Keratinocyte (primary cell): ENCODE results near the gene KRTAP5-2.

Experiments
- EZH2 ChIP-seq: IDR thresholded peaks from one replicate; pipeline ENCODE4 v1.6.1; 2012; ENCODE audit warnings: inconsistent platforms, mild to moderate bottlenecking, low read length, moderate library complexity
- TF ChIP-seq, protein P1 (sequence below), 3 experiments: IDR thresholded peaks in 1 of 3; conservative IDR thresholded peaks in 1 of 3; optimal IDR thresholded peaks in 1 of 3; 2 replicates in 2 of 3; 3 replicates in 1 of 3; pipeline versions ENCODE3 to v1.5.1; 2011; ENCODE audit warnings: low read length in 3 of 3, mild to moderate bottlenecking in 3 of 3, moderate library complexity in 2 of 3, control low read depth in 1 of 3, inconsistent platforms in 1 of 3; ENCODE audit not compliant: insufficient read depth in 2 of 3; ENCODE audit errors: extremely low read depth in 1 of 3

DNA sequence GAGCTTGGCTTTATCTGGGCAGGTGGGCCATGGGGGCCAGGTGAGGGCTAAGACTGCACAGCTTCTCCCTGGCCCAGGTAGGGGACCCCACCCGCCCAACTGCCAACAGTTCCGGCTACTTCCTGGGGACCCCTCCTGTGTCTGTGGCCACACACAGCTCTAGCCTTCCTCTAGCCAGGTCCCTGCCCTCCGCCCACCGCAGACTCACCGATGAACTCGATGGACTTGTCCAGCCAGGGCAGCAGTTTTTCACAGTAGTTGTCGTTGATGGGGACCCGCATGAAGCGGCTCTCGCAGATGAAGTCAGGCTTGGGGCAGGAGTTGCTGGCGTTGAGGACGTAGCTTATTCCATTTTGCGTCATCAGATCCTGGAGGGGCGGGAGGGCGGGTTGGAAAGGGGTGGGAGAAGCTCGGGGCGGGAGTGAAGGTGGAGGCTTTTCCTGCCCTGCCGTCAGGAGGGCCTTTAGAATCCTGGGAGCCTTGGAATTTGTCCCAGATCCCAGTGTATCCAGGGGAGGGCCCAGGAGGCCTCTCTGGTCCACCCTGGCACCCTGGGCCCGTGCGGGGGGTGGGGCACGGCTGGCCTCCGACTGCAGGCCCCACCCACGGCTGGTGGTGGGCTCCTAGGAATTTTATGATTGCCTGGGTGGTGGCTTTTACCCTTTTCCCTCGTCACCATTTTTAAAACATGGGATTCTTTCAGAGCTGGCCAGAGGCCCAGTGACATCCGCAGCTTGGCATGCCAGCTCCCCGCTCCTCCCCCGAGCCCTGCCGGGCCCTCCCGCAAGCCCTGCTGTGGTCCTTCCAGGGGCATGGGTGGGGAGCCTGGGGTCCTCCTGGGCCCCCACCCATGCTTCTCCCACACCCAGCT lies 40.0 kb downstream of the KRTAP5-2 start:
- no peak for TF ChIP-seq EZH2
- TF ChIP-seq, protein P1, sequence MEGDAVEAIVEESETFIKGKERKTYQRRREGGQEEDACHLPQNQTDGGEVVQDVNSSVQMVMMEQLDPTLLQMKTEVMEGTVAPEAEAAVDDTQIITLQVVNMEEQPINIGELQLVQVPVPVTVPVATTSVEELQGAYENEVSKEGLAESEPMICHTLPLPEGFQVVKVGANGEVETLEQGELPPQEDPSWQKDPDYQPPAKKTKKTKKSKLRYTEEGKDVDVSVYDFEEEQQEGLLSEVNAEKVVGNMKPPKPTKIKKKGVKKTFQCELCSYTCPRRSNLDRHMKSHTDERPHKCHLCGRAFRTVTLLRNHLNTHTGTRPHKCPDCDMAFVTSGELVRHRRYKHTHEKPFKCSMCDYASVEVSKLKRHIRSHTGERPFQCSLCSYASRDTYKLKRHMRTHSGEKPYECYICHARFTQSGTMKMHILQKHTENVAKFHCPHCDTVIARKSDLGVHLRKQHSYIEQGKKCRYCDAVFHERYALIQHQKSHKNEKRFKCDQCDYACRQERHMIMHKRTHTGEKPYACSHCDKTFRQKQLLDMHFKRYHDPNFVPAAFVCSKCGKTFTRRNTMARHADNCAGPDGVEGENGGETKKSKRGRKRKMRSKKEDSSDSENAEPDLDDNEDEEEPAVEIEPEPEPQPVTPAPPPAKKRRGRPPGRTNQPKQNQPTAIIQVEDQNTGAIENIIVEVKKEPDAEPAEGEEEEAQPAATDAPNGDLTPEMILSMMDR (optimal IDR thresholded peaks at IDR 0.05 in 1 of 3, IDR thresholded peaks at IDR 0.05 in 1 of 3, conservative IDR thresholded peaks at IDR 0.05 in 1 of 3; ENCODE audit: extremely low read depth in 1 of 3, insufficient read depth in 2 of 3, low read length in 3 of 3) = no peak
